M059J (cell line): ENCODE measurements around the gene VEGFA. TPM values are rescaled to one million over a fixed set of nuclear protein-coding genes. Genes with fewer than 3 reads are reported as not detected.

Source experiments
- DNase-seq: peaks from one replicate; pipeline ENCODE4 v3.0.0-alpha.2; 2012; ENCODE audit warnings: low read depth
- total RNA-seq: library from RNA; depleted of rRNA; stranded (reverse); fragments of >200 nt; shearing (Covaris generic); gene quantifications from 2 replicates; pipeline ENCODE4 v1.2.3, GENCODE V29; 2014; rRNA removed

VEGFA gene
- total RNA-seq: 41.2 and 65.8 TPM in 2 replicates

DNA sequence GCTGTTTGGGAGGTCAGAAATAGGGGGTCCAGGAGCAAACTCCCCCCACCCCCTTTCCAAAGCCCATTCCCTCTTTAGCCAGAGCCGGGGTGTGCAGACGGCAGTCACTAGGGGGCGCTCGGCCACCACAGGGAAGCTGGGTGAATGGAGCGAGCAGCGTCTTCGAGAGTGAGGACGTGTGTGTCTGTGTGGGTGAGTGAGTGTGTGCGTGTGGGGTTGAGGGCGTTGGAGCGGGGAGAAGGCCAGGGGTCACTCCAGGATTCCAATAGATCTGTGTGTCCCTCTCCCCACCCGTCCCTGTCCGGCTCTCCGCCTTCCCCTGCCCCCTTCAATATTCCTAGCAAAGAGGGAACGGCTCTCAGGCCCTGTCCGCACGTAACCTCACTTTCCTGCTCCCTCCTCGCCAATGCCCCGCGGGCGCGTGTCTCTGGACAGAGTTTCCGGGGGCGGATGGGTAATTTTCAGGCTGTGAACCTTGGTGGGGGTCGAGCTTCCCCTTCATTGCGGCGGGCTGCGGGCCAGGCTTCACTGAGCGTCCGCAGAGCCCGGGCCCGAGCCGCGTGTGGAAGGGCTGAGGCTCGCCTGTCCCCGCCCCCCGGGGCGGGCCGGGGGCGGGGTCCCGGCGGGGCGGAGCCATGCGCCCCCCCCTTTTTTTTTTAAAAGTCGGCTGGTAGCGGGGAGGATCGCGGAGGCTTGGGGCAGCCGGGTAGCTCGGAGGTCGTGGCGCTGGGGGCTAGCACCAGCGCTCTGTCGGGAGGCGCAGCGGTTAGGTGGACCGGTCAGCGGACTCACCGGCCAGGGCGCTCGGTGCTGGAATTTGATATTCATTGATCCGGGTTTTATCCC, at the start of gene VEGFA:
Gene VEGFA, plus strand, starts transcription at position 686 of the 846 bp plus-strand sequence.
- peak; percentile 92 for DNase-seq

DNA sequence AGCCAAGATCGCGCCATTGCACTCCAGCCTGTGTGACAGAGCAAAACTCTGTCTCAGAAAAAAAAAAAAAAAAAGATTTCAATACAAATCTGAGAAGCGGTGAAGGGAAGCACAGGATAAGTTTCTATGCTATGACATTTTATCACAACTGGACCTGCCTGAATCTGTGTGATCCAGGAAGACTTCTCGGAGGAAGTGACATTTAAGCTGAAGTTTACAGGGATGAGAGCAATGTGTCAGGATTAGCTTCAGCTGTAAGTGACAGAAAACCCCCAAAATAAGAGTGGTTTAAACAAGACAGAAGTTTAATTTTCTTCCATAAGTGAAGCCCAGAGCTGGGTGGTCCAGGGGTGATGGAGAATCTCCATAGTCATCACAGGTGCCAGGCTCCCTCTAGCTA, 49.0 kb upstream of the VEGFA start:
- no peak for DNase-seq

DNA sequence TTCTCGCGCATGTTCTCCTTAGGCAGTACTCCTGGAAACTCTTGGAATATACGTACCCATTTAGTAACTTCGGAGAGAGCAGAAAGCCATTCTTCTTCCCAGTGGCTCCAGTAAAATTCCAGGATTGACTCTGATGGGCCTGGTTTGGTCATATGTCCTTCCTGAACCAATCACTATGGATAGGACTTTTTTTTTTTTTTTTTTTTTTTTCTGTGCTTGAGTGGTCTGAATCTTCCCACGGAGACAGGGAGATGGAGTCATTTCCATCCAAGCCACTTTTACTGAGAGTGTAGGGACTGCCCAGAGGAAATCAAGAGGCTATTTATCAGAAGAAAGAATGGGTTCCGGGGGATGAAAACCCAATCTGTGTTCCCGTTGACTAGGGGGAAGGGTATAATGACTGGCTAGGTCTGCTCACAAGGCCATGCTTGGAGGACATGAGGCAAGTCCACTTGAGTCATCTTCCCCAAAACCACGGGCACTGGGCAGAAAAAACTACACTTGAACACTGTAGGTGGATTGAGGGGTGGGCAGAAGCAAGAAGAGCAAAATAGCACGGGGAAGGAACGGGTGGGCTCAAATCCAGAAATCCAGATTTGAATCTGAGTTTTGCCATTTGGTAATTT, 47.0 kb upstream of the VEGFA start:
- DNase-seq: no peak

DNA sequence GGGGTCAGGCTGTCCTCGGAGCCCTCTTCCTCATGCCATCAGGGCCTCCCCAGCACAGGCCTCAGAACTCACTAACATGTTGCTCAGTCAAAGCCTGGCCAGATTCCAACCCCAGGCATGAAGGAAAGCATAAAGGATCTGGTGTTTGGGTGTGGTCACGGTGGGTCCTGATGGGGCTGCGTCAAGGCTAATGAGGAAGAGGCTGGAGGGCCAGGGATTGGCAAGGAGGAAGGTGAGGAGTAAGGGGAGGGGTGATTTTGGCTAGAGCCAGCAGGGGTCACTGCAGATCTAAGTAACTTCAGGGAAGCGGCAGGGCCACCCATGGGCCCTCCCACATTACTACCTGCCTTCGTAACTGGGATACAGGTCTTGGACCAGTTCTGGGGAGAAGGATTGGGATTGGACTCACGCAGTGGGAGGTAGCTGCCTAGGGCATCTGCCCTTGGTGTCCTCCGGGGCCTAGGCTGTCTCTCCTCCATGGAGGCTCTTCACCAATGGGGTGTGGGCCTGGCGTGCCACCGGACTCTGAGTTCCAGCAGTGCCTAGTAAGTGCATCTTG, 46.2 kb upstream of the VEGFA start:
- peak; percentile 68 for DNase-seq

DNA sequence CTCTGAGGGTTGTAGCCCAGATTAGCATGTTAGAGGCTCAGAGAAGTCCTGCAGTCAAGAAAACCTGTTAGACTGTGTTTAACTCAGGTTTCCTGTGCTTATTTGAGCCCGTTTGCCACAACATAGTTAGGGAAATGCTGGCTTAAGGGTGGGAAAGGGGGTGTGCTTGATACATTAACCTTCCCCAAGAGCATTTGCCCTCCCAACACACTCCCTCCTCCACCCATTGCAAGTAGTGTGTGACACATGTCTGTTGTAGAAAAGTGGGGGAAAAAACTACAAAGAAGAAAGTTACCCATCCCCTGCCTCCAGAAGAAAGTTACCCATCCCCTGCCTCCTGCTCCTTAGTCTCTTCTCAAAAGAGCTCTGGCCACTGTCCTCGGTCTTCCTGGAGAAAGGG, 45.7 kb upstream of the VEGFA start:
- no peak for DNase-seq

DNA sequence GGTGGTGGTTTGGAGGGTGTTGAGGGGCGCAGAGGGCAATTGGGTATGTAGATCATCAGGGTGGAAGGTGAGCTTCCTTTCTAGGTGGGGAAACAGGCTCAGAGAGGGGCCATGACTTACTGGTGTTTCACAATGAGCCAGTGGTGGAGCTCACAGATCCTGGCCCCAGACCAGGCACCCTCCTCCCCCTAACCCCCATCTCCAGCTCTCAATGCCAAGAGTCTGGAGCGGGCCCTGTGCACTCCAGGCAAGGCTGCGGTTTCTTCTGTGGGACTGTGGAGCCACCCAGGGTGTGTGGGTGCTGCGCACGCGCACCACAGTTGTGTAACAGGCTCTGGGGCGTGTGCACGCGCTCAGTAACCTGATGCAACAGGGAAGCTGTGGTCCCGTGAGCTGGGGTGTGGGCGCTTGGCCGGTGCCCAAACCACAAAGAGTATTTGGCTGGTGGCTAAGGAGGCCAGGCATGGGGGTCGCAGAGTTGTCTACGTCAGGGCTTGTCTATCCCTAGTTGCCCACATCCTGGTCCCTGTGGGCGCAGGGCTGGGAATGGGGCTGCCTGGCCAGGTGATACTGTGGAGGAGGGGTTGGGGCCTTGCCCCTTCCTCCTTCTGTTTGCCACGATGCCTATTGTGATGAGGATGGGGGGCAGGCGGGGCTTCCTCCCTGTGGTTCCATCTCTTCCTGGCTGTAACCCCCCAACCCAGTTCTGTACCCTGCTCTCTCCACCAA, 44.9 kb upstream of the VEGFA start:
- DNase-seq: peak; percentile 92

DNA sequence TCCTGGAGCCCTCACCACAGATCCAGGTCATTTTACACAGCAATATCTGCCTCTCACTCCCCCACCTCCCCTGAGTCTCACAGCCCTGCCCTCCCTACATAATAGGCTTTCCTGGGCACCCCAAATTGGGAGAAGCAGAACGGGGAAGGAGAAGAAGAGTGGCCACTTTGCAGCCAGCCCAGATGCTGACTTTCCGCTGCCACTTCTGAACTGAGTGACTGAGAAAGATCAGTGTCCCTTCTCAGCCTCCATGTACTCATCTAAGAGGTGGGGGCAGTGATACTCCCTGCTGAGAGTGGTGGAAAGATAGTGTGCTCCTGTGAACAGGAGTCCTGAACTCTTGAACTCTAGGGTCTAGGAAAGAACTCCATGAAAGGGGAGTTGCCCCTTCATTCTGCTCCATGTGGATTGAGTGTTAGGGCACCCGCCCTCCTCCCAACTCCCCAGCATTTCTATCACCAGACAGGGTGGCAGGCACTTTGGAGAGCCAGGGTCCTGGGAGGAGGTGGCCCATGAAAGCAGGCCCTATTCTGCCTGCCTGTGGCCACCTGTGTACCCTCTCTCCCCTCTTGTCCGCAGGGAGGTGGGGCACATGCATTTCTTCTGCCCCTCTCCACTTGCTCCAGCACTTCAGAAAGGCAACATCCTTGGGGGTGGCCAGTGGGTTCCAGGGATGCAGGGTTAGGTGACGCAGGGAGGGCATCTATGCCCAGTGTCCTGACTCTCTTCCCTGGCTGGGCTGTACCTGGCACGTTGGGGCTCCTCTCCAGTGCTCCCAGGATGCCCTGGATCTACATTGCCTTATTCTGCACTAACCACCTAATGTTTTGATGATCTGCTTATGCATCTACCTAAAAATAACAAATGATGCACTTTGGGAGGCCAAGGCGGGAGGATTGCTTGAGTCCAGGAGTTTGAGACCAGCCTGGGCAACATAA, 44.1 kb upstream of the VEGFA start:
- DNase-seq: no peak

DNA sequence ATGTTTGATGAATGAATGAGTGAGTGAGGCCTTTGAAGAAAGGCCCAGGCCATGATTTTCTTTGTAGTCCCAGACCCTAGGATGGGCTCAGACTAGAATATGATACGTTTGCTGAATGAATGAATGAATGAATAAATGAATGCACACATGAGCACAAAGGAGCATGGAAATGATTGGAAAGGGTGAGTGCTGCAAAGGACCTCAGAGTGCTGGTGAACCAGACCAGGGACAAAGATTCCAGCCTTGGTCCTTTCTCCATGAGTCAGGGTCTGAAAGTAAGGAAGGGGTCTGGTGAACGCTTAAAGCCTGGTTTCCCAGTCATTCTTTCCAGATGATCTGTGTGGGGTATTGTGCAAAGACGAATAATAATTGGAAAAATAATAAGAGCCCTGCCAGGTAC, 42.4 kb upstream of the VEGFA start:
- DNase-seq: no peak

DNA sequence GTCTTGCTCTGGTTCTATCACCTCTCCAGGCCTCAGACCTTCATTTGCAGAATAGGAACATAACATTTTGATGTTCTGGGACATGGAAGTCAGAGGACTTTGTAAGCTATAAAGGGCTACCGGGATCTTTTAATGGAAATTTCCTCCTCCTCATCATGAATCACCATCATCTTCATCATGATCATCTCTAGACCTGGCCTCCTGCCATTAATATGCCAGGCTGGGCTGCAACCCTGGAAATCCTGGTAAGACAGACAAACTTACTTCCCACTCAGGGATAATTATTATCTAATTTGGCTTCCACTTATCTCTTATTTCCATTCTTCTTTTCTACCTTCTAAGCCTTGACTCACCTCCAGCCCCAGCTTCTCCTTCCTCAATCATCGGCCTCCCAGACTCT, 41.4 kb upstream of the VEGFA start:
- no peak for DNase-seq

DNA sequence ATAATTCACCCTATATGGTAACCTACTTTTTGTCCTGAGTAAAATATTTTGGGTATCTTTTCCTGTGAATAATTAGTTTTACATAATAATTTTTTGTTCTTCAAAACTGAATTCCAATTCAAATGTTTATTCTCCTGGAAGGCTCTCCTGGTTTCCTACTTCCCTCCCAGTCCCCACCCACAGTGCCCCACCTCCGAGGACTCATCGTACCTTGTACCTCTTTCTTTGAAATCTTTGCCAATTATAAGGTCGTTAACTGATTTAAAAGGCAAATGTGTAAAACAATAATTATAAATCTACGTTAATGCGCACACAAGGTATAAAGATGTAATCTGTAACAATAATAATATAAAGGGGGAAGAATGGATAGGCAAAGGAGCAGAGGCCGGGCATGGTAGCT, 40.5 kb upstream of the VEGFA start:
- DNase-seq: no peak

DNA sequence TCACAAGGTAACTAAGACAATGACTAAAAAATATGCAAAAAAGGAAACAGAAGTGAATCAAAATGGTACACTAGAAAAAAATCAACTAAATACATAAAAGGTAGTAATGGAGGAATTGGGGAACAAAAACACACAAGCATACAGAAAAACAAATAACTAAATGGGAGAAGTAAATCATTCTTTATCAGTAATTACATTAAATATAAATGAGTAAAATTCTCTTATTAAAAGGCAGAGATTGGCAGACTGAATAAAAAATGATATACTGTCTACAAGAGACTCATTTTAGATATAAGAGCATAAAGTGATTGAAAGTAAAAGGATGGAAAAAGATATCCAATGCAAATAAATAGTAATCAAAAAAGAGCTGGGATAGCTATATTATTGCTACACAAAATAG, 39.4 kb upstream of the VEGFA start:
- DNase-seq: no peak

DNA sequence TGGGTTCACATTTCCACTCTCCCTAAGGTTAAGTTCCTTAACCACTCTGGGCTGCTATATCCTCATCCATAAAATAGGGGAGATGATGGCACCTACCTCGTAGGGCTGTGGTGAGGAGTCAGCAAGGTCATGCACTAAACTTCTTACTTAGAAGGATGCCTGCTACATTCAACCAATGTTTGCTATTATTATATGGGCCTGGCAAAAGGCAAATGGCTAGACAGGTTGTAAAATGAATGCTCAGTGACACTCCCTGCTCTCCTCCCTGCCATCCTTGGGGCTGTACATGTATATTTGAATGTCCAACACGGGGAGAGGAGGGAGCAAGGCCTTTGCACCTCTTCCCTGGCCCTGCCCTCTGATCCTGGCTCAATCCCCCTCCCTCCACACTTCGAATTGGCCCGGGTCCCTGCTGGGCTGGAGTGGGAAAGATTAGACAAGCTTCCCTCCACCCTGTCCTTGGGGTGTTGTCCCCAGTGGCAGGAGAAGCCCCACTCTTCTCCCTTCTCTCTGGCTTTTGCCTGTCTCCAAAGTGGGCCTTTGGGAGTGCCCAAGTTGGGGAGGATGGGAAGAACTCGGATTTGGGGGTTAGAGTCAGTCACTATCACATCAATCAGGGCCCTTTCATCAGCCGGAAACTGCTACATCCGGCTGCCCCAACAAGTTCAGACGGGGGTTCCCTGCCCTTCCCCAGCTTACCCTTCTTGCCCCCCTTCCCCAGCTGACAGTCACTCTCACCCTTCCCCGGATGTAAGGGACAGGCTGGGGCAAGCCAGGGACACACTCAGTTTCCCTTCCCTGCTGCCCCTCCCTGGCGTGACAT, 36.3 kb upstream of the VEGFA start:
- no peak for DNase-seq

DNA sequence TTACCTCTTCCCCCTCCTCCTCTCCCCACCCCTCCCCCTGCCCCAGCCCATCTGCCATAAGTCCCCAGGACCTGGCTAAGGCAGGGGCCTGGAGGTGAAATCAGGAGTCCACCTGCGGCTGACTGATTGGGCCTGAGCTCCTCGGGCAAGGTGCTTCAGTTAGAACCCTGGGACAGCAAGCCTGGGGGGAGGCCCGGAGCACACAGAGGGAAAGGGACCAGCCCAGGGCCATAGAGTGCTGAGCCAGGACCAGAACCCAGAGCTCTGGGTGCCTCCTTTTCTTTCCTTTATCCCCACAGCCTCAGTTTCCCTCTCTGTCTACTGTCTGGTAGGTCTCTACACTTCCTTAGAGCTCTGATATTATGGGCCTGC, 35.7 kb upstream of the VEGFA start:
- no peak for DNase-seq

DNA sequence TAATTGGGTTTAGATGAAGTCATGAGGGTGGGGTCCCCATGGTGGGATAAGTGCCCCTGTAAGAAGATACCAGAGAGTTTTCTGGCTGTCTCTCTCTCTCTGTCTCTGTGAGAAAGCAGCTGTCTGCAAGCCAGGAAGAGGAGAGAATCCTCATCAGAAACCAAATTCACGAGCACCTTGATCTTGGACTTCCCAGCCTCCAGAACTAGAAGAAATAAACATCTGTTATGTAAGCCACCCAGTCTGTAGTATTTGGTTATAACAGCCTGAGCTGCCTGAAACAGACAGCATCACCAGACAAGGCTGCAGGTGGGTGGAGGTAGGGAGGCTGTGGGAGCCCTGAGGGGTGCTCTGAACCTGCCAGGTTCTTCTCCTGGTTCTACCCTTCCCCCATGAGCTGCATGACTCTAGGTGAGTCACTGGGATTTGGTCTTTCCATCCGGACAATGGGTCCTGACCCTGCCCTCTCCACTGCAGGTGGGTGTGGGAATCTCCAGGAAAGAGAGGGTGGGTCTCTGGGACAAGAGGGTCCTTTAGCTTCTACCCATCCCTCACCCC, 34.3 kb upstream of the VEGFA start:
- no peak for DNase-seq

DNA sequence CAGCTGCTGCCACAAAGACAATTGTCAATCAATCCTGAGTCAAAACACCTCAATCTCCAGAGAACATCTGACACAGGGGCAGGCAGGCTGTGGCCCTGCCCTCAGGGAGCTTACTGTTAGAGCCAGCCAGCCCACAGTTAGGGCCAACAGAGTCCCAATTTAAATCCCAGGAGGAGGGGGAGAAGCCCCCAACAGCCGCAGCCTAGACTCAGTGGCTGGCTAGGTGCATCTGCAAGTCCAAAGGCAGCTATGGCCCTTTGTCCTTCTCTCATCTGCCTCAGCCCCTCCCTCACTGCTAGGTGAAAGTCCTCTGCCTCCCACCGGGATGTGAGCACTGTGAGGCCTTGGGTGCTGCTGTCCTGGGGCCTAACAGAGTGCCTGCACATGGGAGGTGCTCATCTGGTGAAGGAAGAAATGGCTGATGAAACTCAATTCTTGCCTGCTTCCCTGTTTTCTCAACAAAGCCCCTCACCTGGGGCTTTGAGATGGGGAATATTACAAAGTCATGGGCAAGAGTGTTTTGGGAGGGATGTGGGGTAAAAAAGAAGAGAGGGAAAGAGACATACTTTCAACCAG, 33.7 kb upstream of the VEGFA start:
- no peak for DNase-seq

DNA sequence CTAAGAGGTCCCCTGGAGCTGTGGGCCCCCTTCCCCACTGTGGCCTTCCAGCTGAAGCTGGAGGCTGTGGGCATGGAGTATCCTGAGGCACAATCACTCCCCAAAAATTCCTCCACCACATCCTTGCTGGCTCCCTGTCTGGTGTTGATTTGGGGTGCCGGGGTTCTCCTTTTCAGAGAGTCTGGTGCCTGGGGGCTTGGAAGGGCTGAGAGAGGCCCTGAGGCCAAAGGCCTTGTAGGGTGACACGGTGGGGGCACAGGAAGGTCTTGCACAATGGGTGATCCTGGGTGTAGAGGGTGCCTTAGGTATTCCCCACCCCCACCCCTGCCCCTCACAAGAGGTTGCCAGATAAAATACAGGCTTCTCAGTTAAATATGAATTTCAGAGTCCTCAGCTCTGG, 33.2 kb upstream of the VEGFA start:
- no peak for DNase-seq

DNA sequence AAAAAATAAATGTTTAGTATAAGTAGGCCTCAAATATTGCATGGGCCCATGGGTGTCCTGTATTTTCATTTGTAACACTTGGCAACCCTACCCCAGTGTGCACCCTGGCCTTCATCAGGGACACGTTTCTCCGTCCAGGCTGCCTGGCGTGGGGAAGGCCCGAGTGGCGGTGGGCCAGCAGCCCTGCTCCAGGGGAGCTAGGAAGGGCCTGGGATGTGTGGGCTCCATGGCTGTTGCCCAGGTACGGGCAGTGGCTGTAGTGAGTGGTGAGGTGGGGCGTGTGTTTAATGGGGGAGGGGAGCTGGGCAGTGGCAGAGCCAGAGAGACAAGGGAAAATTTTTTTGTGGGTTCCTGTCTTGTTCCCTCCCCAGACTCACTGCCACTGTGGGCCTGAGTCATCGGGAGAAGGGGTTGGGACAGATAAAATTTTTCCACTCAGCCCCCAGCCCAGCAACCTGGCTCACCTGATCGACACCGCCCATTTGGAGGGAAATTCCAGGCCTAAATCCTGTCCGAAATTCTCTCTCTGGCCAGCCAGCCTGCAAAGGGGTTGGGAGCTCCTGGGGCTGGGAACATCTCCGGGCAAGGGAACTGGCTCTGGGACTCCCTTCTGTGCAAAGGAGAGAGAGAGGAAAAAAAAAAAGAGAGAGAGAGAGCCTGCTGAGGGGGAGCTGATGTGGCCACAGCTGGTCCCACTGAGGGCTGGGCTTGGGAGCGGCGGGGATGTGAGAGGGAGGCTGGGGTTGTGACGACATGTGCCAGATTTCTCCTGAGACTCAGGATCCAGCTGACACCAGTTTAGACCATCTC, 32.5 kb upstream of the VEGFA start:
- peak; percentile 15 for DNase-seq

DNA sequence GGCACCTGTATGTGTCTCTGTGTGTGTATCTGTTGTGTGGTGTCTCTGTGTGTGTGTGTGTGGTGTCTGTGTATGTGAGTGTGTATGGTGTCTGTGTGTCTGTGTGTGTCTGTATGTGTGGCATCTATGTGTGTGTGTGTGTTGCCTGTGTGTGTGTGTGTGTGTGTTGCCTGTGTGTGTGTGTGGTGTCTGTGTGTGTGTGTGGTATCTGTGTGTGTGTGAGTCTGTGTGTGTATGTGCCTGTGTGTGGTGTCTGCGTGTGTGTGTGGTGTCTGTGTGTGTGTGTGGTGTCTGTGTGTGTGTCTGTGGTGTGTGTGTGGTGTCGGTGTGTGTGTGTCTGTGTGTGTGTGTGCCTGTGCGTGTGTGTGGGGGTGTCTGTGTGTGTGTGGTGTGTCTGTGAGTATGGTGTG, 31.7 kb upstream of the VEGFA start:
- no peak for DNase-seq
